Stimulated activated CD4-positive, alpha-beta T cell treated with anti-CD3 and anti-CD28 coated beads, TNF-alpha, amount 100 ng/mL, for 24 hours (primary cell): ENCODE measurements around the gene GSTP1.
"Not testable (repeated sequence)": the region's sequence is repeated elsewhere in the genome, so short reads cannot be mapped to it uniquely, and the experiment has no call there.

Source experiments
- DNase-seq, 3 experiments: peaks; one replicate each; pipeline ENCODE4 v3.0.0-alpha.2; 2020; ENCODE audit warnings: low read depth in 3 of 3

GSTP1 gene

GRCh38 chr11:67597458-67597857, 13.8 kb downstream of the GSTP1 start:
- not testable (repeated sequence) for DNase-seq

GRCh38 chr11:67597963-67598362, 14.4 kb downstream of the GSTP1 start:
- DNase-seq, result not testable (repeated sequence)

- DNase-seq, result no peak
Observed at GRCh38 chr11:67599149-67599548, 15.5 kb downstream of the GSTP1 start.

GRCh38 chr11:67600324-67601029, 16.9 kb downstream of the GSTP1 start:
- DNase-seq, result no peak

GRCh38 chr11:67601098-67601497, 17.5 kb downstream of the GSTP1 start:
- no peak for DNase-seq

- not testable (repeated sequence) for DNase-seq
Observed at GRCh38 chr11:67604119-67604518, 20.5 kb downstream of the GSTP1 start.

- no peak for DNase-seq
Observed at GRCh38 chr11:67604815-67605214, 21.2 kb downstream of the GSTP1 start.

- no peak for DNase-seq
Observed at GRCh38 chr11:67605231-67606011, 21.8 kb downstream of the GSTP1 start.

GRCh38 chr11:67606093-67606491, 22.5 kb downstream of the GSTP1 start:
- DNase-seq, result no peak

- DNase-seq, result peak; percentile 89 to 97 (median 90)
Observed at GRCh38 chr11:67606492-67607295, 23.1 kb downstream of the GSTP1 start, which contains the start of gene NDUFV1. Gene NDUFV1 (plus strand): TSS chr11:67606936. CDS start chr11:67607005, 69 bp downstream.

- DNase-seq, result no peak
Observed at GRCh38 chr11:67607507-67607906, 23.9 kb downstream of the GSTP1 start.

GRCh38 chr11:67608486-67608885, 24.9 kb downstream of the GSTP1 start:
- DNase-seq, result no peak

GRCh38 chr11:67609316-67609715, 25.7 kb downstream of the GSTP1 start:
- no peak for DNase-seq

GRCh38 chr11:67610302-67610868, 26.8 kb downstream of the GSTP1 start:
- DNase-seq, result no peak

- no peak for DNase-seq
Observed at GRCh38 chr11:67611165-67611564, 27.6 kb downstream of the GSTP1 start.

GRCh38 chr11:67611704-67612587, 28.3 kb downstream of the GSTP1 start:
- no peak for DNase-seq

GRCh38 chr11:67612751-67613150, 29.1 kb downstream of the GSTP1 start:
- no peak for DNase-seq

- no peak for DNase-seq
Observed at GRCh38 chr11:67613313-67613959, 29.8 kb downstream of the GSTP1 start.

- DNase-seq, result peak; percentile 60 to 80 (median 60)
Observed at GRCh38 chr11:67613960-67614715, 30.5 kb downstream of the GSTP1 start.
